Neural cell (in vitro differentiated cells): ENCODE results near the gene RASGEF1C. TPM values are rescaled to one million over a fixed set of nuclear protein-coding genes. Genes with fewer than 3 reads are reported as not detected.
"Not testable (repeated sequence)": the region's sequence is repeated elsewhere in the genome, so short reads cannot be mapped to it uniquely, and the experiment has no call there.

Experiments
- H2AFZ ChIP-seq: fragments of 200-600, 300-800 bp; sonication (generic), shearing (Covaris generic); 2 replicates; pipeline ENCODE4 v1.6.0; 2014; ENCODE audit warnings: low read depth, mild to moderate bottlenecking, antibody characterized with exemption, low read length, moderate library complexity
- H3F3A ChIP-seq: fragments of 200-600 bp; shearing (Covaris generic); 2 replicates; pipeline ENCODE4 v1.6.1; 2016; ENCODE audit warnings: mild to moderate bottlenecking, moderate library complexity, mixed read lengths, antibody characterized with exemption, low read length; ENCODE audit not compliant: insufficient read depth, poor library complexity, severe bottlenecking
- H3K27ac ChIP-seq: fragments of 200-600, 300-800 bp; sonication (generic), shearing (Covaris generic); 2 replicates; pipeline ENCODE4 v1.5.1; 2014; ENCODE audit warnings: mild to moderate bottlenecking, low read length, moderate library complexity
- H3K27me3 ChIP-seq: fragments of 300-800, 200-600 bp; sonication (generic), shearing (Covaris generic); 2 replicates; pipeline ENCODE4 v1.6.0; 2014; ENCODE audit warnings: mild to moderate bottlenecking, low read depth, low read length, moderate library complexity; ENCODE audit not compliant: insufficient read depth
- H3K36me3 ChIP-seq: fragments of 300-800, 200-600 bp; sonication (generic), shearing (Covaris generic); 2 replicates; pipeline ENCODE4 v1.5.1; 2014; ENCODE audit warnings: mild to moderate bottlenecking, antibody characterized with exemption, low read length, moderate library complexity; ENCODE audit not compliant: insufficient read depth
- H3K4me2 ChIP-seq: fragments of 300-800, 200-600 bp; sonication (generic), shearing (Covaris generic); 2 replicates; pipeline ENCODE4 v1.6.0; 2014; ENCODE audit warnings: mild to moderate bottlenecking, low read length
- H3K4me3 ChIP-seq: fragments of 300-800, 200-600 bp; sonication (generic), shearing (Covaris generic); 2 replicates; pipeline ENCODE4 v1.5.1; 2014; ENCODE audit warnings: mild to moderate bottlenecking, low read length, moderate library complexity
- H3K79me2 ChIP-seq: fragments of 200-600 bp; shearing (Covaris generic); replicated peaks from 2 replicates; pipeline ENCODE4 v1.6.0; 2014; ENCODE audit warnings: mild to moderate bottlenecking, low read length, moderate library complexity; ENCODE audit not compliant: insufficient read depth
- H3K9ac ChIP-seq: fragments of 300-800, 200-600 bp; sonication (generic), shearing (Covaris generic); 2 replicates; pipeline ENCODE4 v1.6.1; 2016; ENCODE audit warnings: mild to moderate bottlenecking, low read length, mixed read lengths
- H3K9me2 ChIP-seq: fragments of 200-600 bp; shearing (Covaris generic); 2 replicates; pipeline ENCODE4 v1.6.1; 2016; ENCODE audit warnings: mild to moderate bottlenecking, low read length, mixed read lengths; ENCODE audit not compliant: insufficient read depth
- H3K9me3 ChIP-seq: fragments of 200-600, 300-800 bp; sonication (generic), shearing (Covaris generic); 2 replicates; pipeline ENCODE4 v1.6.1; 2016; ENCODE audit warnings: mild to moderate bottlenecking, mixed run types, low read length, moderate library complexity, mixed read lengths
- H4K20me1 ChIP-seq: fragments of 200-600 bp; shearing (Covaris generic); 2 replicates; pipeline ENCODE4 v1.6.1; 2016; ENCODE audit warnings: mild to moderate bottlenecking, mixed run types; ENCODE audit not compliant: insufficient read depth
- CTCF ChIP-seq: fragments of 450-650 bp; IDR thresholded peaks from 2 replicates; pipeline ENCODE4 v1.5.1; 2014; ENCODE audit warnings: antibody characterized with exemption, mild to moderate bottlenecking, moderate library complexity; ENCODE audit not compliant: poor library complexity, severe bottlenecking
- EP300 ChIP-seq: fragments of 450-650 bp; conservative IDR thresholded peaks from 2 replicates; pipeline ENCODE4 v1.6.1; 2014; ENCODE audit warnings: antibody characterized with exemption, mild to moderate bottlenecking, moderate library complexity; ENCODE audit not compliant: poor library complexity, severe bottlenecking
- EZH2 ChIP-seq: fragments of 200-600, 300-800 bp; shearing (Covaris generic), sonication (generic); IDR thresholded peaks from 2 replicates; pipeline ENCODE4 v1.6.1; 2014; ENCODE audit warnings: antibody characterized with exemption, low read length, borderline replicate concordance, mild to moderate bottlenecking; ENCODE audit not compliant: insufficient read depth, poor library complexity, severe bottlenecking
- MXI1 ChIP-seq: fragments of 450-650 bp; conservative IDR thresholded peaks from 2 replicates; pipeline ENCODE4 v1.6.1; 2014; ENCODE audit warnings: antibody characterized with exemption, mild to moderate bottlenecking; ENCODE audit not compliant: poor library complexity, severe bottlenecking
- POLR2AphosphoS5 ChIP-seq: IDR thresholded peaks from 2 replicates; pipeline ENCODE4 v1.6.1; 2012
- RAD21 ChIP-seq: fragments of 450-650 bp; conservative IDR thresholded peaks from 2 replicates; pipeline ENCODE4 v1.6.1; 2014; ENCODE audit warnings: antibody characterized with exemption, mild to moderate bottlenecking, moderate library complexity
- SMC3 ChIP-seq: fragments of 450-650 bp; conservative IDR thresholded peaks from 2 replicates; pipeline ENCODE4 v1.6.1; 2014; ENCODE audit warnings: antibody characterized with exemption, mild to moderate bottlenecking, moderate library complexity; ENCODE audit not compliant: poor library complexity
- TAF1 ChIP-seq: IDR thresholded peaks from 2 replicates; pipeline ENCODE4 v1.6.1; 2012; ENCODE audit warnings: low read depth
- polyA plus RNA-seq: library from polyadenylated mRNA; depleted of rRNA; stranded (reverse); fragments of >200 nt; gene quantifications from 2 replicates; pipeline ENCODE4 v1.2.3, GENCODE V29; 2014
- TF ChIP-seq, protein P1 (sequence below): IDR thresholded peaks from 2 replicates; pipeline ENCODE4 v1.6.1; 2012; ENCODE audit warnings: borderline replicate concordance

RASGEF1C gene
- polyA plus RNA-seq, 1 donor from 2014 or later = 5.3 TPM

DNA sequence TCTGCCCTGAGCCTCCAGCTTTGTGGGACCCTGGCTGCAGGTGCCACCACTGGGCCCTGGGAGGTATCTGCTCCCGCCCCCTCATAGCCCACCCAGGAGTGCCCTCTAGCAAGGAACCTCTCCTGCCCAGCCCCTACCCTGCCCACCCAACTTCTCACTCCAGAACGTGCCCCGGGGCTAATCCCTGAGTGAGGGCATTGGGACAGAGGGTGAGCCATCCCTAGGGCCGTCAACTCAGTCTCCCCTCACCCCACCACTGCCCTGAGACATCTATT is 2.7 kb upstream of the RASGEF1C start:
- Histone ChIP-seq H2AFZ (no peak overlapping the region), H3K9ac (no peak overlapping the region), H3K79me2 (no peaks in the 10 kb centered on the region), H3F3A (no peaks in the 10 kb centered on the region), H3K27ac (no peak overlapping the region), H3K36me3 (no peaks in the 10 kb centered on the region), H4K20me1 (no peaks in the 10 kb centered on the region), H3K9me3 (no peaks in the 10 kb centered on the region), H3K4me3 (no peak overlapping the region), H3K4me2 (no peak overlapping the region), H3K9me2 (no peaks in the 10 kb centered on the region), H3K27me3 (no peaks in the 10 kb centered on the region)
- TF ChIP-seq CTCF = no peak
- no peak for TF ChIP-seq SMC3

DNA sequence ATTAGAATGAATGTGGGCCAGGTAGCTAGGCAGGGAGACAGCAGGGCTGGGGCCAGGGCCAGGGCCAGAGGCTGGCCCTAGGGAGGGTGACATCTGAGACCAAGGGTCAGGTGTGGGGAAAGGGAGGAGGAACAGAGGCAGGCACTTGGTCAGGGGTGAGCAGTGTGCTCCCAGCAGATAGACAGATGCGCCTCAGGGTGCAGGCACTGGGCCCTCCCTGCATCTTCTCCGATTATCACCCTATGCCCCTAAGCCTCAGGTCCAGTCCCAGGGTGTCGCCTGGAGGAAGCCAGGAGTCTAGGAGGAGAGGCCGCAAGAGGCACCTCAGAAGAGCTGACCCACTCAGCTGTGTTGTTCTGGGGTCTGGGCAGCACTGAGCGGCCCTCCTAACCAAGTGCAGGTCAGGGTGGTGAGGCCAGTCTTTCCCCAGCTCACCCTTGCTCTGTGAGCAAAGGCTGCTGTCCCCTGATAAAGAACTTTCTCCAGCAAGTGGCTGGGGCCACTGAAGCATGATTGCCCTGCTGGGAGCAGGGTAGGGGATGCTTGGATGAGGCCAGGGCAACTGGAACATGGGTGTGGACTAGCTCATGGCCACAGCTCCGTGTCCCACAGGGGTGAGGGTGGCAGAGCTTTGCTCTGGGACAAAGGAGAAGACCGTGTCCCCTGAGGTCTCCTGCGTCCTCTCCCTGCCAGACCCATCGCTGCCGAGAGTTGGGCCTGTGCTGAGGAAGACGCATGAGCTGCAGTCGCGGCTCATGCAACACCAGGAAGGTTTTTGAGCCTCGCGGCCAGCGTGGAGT is 2.1 kb upstream of the RASGEF1C start:
- Histone ChIP-seq H3F3A (no peaks in the 10 kb centered on the region), H3K27me3 (no peaks in the 10 kb centered on the region), H2AFZ (no peak overlapping the region), H3K9me2 (no peaks in the 10 kb centered on the region), H3K4me2 (no peak overlapping the region), H4K20me1 (no peaks in the 10 kb centered on the region), H3K4me3 (no peak overlapping the region), H3K79me2 (no peaks in the 10 kb centered on the region), H3K9me3 (no peaks in the 10 kb centered on the region), H3K9ac (no peak overlapping the region), H3K27ac (no peak overlapping the region), H3K36me3 (no peaks in the 10 kb centered on the region)
- TF ChIP-seq POLR2AphosphoS5 = no peak
- no peak for TF ChIP-seq RAD21
- TF ChIP-seq TAF1 = no peak
- TF ChIP-seq EP300 = no peak
- TF ChIP-seq SMC3 = no peak
- TF ChIP-seq CTCF = no peak
- TF ChIP-seq EZH2 = no peak
- TF ChIP-seq, protein P1, sequence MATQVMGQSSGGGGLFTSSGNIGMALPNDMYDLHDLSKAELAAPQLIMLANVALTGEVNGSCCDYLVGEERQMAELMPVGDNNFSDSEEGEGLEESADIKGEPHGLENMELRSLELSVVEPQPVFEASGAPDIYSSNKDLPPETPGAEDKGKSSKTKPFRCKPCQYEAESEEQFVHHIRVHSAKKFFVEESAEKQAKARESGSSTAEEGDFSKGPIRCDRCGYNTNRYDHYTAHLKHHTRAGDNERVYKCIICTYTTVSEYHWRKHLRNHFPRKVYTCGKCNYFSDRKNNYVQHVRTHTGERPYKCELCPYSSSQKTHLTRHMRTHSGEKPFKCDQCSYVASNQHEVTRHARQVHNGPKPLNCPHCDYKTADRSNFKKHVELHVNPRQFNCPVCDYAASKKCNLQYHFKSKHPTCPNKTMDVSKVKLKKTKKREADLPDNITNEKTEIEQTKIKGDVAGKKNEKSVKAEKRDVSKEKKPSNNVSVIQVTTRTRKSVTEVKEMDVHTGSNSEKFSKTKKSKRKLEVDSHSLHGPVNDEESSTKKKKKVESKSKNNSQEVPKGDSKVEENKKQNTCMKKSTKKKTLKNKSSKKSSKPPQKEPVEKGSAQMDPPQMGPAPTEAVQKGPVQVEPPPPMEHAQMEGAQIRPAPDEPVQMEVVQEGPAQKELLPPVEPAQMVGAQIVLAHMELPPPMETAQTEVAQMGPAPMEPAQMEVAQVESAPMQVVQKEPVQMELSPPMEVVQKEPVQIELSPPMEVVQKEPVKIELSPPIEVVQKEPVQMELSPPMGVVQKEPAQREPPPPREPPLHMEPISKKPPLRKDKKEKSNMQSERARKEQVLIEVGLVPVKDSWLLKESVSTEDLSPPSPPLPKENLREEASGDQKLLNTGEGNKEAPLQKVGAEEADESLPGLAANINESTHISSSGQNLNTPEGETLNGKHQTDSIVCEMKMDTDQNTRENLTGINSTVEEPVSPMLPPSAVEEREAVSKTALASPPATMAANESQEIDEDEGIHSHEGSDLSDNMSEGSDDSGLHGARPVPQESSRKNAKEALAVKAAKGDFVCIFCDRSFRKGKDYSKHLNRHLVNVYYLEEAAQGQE = no peak
- no peak for TF ChIP-seq MXI1

- H3K9me2 ChIP-seq, H3K9ac ChIP-seq, H3K36me3 ChIP-seq, H3K4me3 ChIP-seq, H2AFZ ChIP-seq, H4K20me1 ChIP-seq, H3K27me3 ChIP-seq, H3K9me3 ChIP-seq, H3K27ac ChIP-seq, H3F3A ChIP-seq, H3K79me2 ChIP-seq, H3K4me2 ChIP-seq: not testable (repeated sequence)
Measured at GRCh38 chr5:180210077-180210476, 1.1 kb upstream of the RASGEF1C start.
